ENCODE results near the gene SMTNL2. TPM values are rescaled to one million over a fixed set of nuclear protein-coding genes. Genes with fewer than 3 reads are reported as not detected.
"Not testable (repeated sequence)": the region's sequence is repeated elsewhere in the genome, so short reads cannot be mapped to it uniquely, and the experiment has no call there.

Gene SMTNL2
- polyA plus RNA-seq, 4 donors: 55.0 to 66.4 (median 60.5) TPM

GRCh38 chr17:4582691-4583090, 1.6 kb upstream of the SMTNL2 start:
- DNase-seq (ENCODE audit: low read depth in 4 of 4, low spot score in 3 of 4): no peak

GRCh38 chr17:4583206-4583605, 1.1 kb upstream of the SMTNL2 start:
- no peak for DNase-seq (ENCODE audit: low read depth in 4 of 4, low spot score in 3 of 4)

GRCh38 chr17:4583782-4584100, 588 bp upstream of the SMTNL2 start:
- no peak for DNase-seq (ENCODE audit: low read depth in 4 of 4, low spot score in 3 of 4)

- DNase-seq (ENCODE audit: low read depth in 4 of 4, low spot score in 3 of 4): no peak
Measured at GRCh38 chr17:4584917-4585637, 748 bp downstream of the SMTNL2 start.

- no peak for DNase-seq (ENCODE audit: low read depth in 4 of 4, low spot score in 3 of 4)
Measured at GRCh38 chr17:4585638-4585994, 1.3 kb downstream of the SMTNL2 start.

- no peak for DNase-seq (ENCODE audit: low read depth in 4 of 4, low spot score in 3 of 4)
Measured at GRCh38 chr17:4586043-4586442, 1.7 kb downstream of the SMTNL2 start.

- DNase-seq (ENCODE audit: low read depth in 4 of 4, low spot score in 3 of 4): no peak
Measured at GRCh38 chr17:4587195-4587594, 2.9 kb downstream of the SMTNL2 start.

GRCh38 chr17:4587803-4588202, 3.5 kb downstream of the SMTNL2 start:
- no peak for DNase-seq (ENCODE audit: low read depth in 4 of 4, low spot score in 3 of 4)

- DNase-seq (ENCODE audit: low read depth in 4 of 4, low spot score in 3 of 4): no peak
Measured at GRCh38 chr17:4588391-4588790, 4.1 kb downstream of the SMTNL2 start.

GRCh38 chr17:4588898-4589625, 4.7 kb downstream of the SMTNL2 start:
- DNase-seq (ENCODE audit: low read depth in 4 of 4, low spot score in 3 of 4): no peak

- DNase-seq (ENCODE audit: low read depth in 4 of 4, low spot score in 3 of 4): not testable (repeated sequence)
Measured at GRCh38 chr17:4590042-4590441, 5.7 kb downstream of the SMTNL2 start.

GRCh38 chr17:4590981-4591453, 6.7 kb downstream of the SMTNL2 start:
- DNase-seq (ENCODE audit: low read depth in 4 of 4, low spot score in 3 of 4): no peak

GRCh38 chr17:4591529-4591928, 7.2 kb downstream of the SMTNL2 start:
- DNase-seq (ENCODE audit: low read depth in 4 of 4, low spot score in 3 of 4): no peak

- DNase-seq (ENCODE audit: low read depth in 4 of 4, low spot score in 3 of 4): no peak
Measured at GRCh38 chr17:4592240-4593005, 8.1 kb downstream of the SMTNL2 start.

GRCh38 chr17:4593021-4593421, 8.7 kb downstream of the SMTNL2 start:
- no peak for DNase-seq (ENCODE audit: low read depth in 4 of 4, low spot score in 3 of 4)

- no peak for DNase-seq (ENCODE audit: low read depth in 4 of 4, low spot score in 3 of 4)
Measured at GRCh38 chr17:4594406-4594805, 10.1 kb downstream of the SMTNL2 start.

GRCh38 chr17:4594931-4595684, 10.8 kb downstream of the SMTNL2 start:
- DNase-seq (ENCODE audit: low read depth in 4 of 4, low spot score in 3 of 4): no peak

GRCh38 chr17:4595685-4596342, 11.5 kb downstream of the SMTNL2 start:
- DNase-seq (ENCODE audit: low read depth in 4 of 4, low spot score in 3 of 4): not testable (repeated sequence)

- no peak for DNase-seq (ENCODE audit: low read depth in 4 of 4, low spot score in 3 of 4)
Measured at GRCh38 chr17:4596636-4597380, 12.5 kb downstream of the SMTNL2 start.

- no peak for DNase-seq (ENCODE audit: low read depth in 4 of 4, low spot score in 3 of 4)
Measured at GRCh38 chr17:4597975-4598374, 13.6 kb downstream of the SMTNL2 start.

Measured in right renal pelvis (tissue), 4 donors.